Endothelial cell (in vitro differentiated cells): ENCODE measurements around the gene CTNNA1. TPM values are rescaled to one million over a fixed set of nuclear protein-coding genes. Genes with fewer than 3 reads are reported as not detected.

ENCODE experiments used
- DNase-seq: peaks from one replicate; pipeline ENCODE4 v3.0.0; 2021; ENCODE audit warnings: low spot score
- H3K27ac Mint-ChIP-seq: one replicate; pipeline ENCODE4 v1.8.0; 2021; ENCODE audit warnings: mixed read lengths, inconsistent platforms; ENCODE audit not compliant: unreplicated experiment
- H3K27me3 Mint-ChIP-seq: one replicate; pipeline ENCODE4 v1.8.0; 2021; ENCODE audit warnings: mild to moderate bottlenecking, moderate library complexity, mixed read lengths, inconsistent platforms; ENCODE audit not compliant: unreplicated experiment
- H3K36me3 Mint-ChIP-seq: one replicate; pipeline ENCODE4 v1.8.0; 2021; ENCODE audit warnings: mild to moderate bottlenecking, low read depth, mixed read lengths, inconsistent platforms; ENCODE audit not compliant: unreplicated experiment
- H3K4me1 Mint-ChIP-seq: one replicate; pipeline ENCODE4 v1.8.0; 2021; ENCODE audit warnings: mild to moderate bottlenecking, mixed read lengths, inconsistent platforms; ENCODE audit not compliant: unreplicated experiment
- H3K4me3 Mint-ChIP-seq: one replicate; pipeline ENCODE4 v1.8.0; 2021; ENCODE audit warnings: mild to moderate bottlenecking, mixed read lengths, inconsistent platforms; ENCODE audit not compliant: unreplicated experiment
- H3K9me3 Mint-ChIP-seq: one replicate; pipeline ENCODE4 v1.8.0; 2021; ENCODE audit warnings: mixed read lengths, inconsistent platforms; ENCODE audit not compliant: unreplicated experiment
- CTCF ChIP-seq: fragments of 200-600 bp; sonication (generic); IDR thresholded peaks from one replicate; pipeline ENCODE4 v1.5.0; 2021; ENCODE audit warnings: antibody characterized with exemption; ENCODE audit not compliant: unreplicated experiment
- total RNA-seq: library from RNA; stranded (reverse); fragmentation: NEBNext Ultra II Directional; extraction: Animal tissue kit (Norgen Biotek cat#: 25700); gene quantifications from one replicate; pipeline ENCODE4 v1.2.1, GENCODE V29; 2021; ENCODE audit not compliant: unreplicated experiment

Gene CTNNA1
- total RNA-seq, 1 donor from 2014 or later: 521 TPM

GRCh38 chr5:138883211-138883610, 130.0 kb downstream of the CTNNA1 start:
- Mint-ChIP-seq H3K4me3 (no peak overlapping the region), H3K27ac (no peak overlapping the region)

GRCh38 chr5:138884094-138884493, 130.9 kb downstream of the CTNNA1 start:
- no peak overlapping the region for H3K4me3 Mint-ChIP-seq
- H3K27me3 Mint-ChIP-seq: peaks cover 7% of the 10 kb centered on the region
- H3K27ac Mint-ChIP-seq: no peak overlapping the region
- no peaks in the 10 kb centered on the region for H3K9me3 Mint-ChIP-seq
- peaks cover 24% of the 10 kb centered on the region for H3K36me3 Mint-ChIP-seq
- DNase-seq: no peak
- H3K4me1 Mint-ChIP-seq: peaks cover 25% of the 10 kb centered on the region
- TF ChIP-seq CTCF: no peak

More at GRCh38 chr5:138883211-138883610, 130.0 kb downstream of the CTNNA1 start:
- Mint-ChIP-seq H3K27me3 (peaks cover 7% of the 10 kb centered on the region), H3K36me3 (peaks cover 15% of the 10 kb centered on the region), H3K4me1 (peaks cover 25% of the 10 kb centered on the region), H3K9me3 (no peaks in the 10 kb centered on the region)
- no peak for DNase-seq
- TF ChIP-seq CTCF: no peak

- no peak overlapping the region for H3K27ac Mint-ChIP-seq
- no peak overlapping the region for H3K4me3 Mint-ChIP-seq
- H3K36me3 Mint-ChIP-seq: peaks cover 28% of the 10 kb centered on the region
- TF ChIP-seq CTCF: no peak
- no peak for DNase-seq
- no peaks in the 10 kb centered on the region for H3K9me3 Mint-ChIP-seq
- H3K4me1 Mint-ChIP-seq: peaks cover 25% of the 10 kb centered on the region
- H3K27me3 Mint-ChIP-seq: peaks cover 5% of the 10 kb centered on the region
These were observed 131.3 kb downstream of the CTNNA1 start for GRCh38 chr5:138884554-138884953.

- DNase-seq: no peak
- Mint-ChIP-seq H3K9me3 (no peaks in the 10 kb centered on the region), H3K4me1 (peaks cover 8% of the 10 kb centered on the region), H3K27me3 (peaks cover 5% of the 10 kb centered on the region), H3K4me3 (peak overlapping the region; percentile 34), H3K36me3 (peaks cover 44% of the 10 kb centered on the region), H3K27ac (no peak overlapping the region)
- no peak for TF ChIP-seq CTCF
These were observed 136.8 kb downstream of the CTNNA1 start for GRCh38 chr5:138889994-138890393.

- peaks cover 5% of the 10 kb centered on the region for H3K27me3 Mint-ChIP-seq
- TF ChIP-seq CTCF: no peak
- H3K4me1 Mint-ChIP-seq: peaks cover 8% of the 10 kb centered on the region
- H3K9me3 Mint-ChIP-seq: no peaks in the 10 kb centered on the region
- peaks cover 44% of the 10 kb centered on the region for H3K36me3 Mint-ChIP-seq
- H3K27ac Mint-ChIP-seq: no peak overlapping the region
- no peak for DNase-seq
- peak overlapping the region; percentile 8 for H3K4me3 Mint-ChIP-seq
These were observed 137.4 kb downstream of the CTNNA1 start for GRCh38 chr5:138890644-138891043.
